Stimulated activated CD8-positive, alpha-beta memory T cell treated with anti-CD3 and anti-CD28 coated beads, Interleukin-12 subunit alpha, Interleukin-12 subunit beta, amount 100 ng/mL, for 24 hours (primary cell): ENCODE results near the gene LCT.
A peak's percentile ranks its signal among the peaks of the same experiment; 100 is the strongest.
"Not testable (repeated sequence)": the region's sequence is repeated elsewhere in the genome, so short reads cannot be mapped to it uniquely, and the experiment has no call there.

Source experiments
- DNase-seq: peaks from one replicate; pipeline ENCODE4 v3.0.0-alpha.2; 2020; ENCODE audit errors: extremely low read depth

The LCT gene

DNA sequence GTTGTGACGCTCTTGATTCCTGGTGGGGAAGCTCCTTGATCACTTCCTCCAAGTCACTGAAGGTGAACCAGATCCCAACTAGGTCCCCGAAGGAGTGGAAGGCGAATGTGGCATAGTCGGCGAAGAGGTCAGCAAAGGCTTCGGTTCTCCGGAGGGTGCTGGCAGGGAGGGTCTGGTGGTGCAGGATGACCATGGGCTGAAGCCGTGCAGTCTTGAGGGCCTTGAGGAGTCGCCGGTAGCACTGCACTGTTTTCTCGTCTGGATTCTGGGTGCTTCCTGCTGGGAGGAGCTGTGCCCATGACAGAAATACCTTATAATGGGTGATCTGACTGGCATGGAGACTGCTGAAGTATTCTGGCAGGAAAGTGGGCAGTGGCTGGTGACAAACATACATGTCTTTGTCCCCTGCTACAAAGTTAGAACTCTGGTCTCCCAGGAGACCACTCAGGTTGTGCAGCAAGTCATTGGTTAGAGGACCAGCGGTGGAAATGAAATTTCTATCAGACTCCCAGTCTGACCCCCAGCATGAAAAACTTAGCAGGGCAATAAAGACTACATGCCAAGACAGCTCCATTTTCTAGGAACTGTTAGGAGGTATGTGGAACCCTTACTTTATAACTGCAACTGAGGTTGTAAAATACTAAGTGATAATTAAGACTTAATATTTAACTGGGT is at the start of gene LCT:
Gene LCT, minus strand, starts transcription at position 589 of the 675 bp plus-strand sequence. Its CDS starts 15 bp downstream, at position 574.
- no peak for DNase-seq

DNA sequence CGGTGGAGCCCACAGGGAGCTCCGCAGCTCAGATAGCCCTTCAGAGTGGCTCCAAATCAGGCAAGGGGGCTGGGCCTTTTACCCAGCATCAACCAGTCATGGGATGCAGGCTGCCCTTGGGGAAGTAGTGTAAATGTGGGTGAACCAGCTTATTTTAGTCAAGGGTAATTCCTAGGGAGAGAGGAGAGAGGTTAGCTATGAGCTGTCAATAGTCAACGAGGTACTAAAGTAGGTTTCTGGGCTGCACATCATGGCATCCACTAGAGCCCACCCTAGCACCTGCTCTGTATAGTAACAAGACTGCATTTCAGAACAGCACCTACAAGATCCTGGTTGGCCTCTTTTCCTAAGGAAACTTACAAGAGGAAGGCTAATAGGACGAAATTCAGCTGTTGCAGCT is 48.7 kb upstream of the LCT start:
- no peak for DNase-seq

DNA sequence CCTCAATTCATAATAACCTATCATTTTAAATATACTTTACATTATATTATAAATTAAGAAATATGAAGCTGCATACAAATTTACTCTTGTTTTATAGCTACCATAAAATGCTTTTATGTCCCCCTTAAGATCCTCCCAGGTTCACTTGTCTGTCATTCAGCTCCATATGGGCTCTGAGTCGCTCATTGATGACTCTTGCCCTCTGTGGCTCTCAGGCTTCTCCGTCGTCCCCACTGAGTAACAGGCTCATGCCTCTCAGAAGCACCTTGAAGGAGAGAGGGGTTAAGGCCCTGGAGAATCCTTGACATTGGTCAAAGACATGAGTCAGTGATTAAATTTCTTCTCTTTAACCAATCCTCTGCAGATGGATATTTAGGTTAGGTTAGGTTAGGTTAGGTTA is 45.4 kb upstream of the LCT start:
- DNase-seq = no peak

DNA sequence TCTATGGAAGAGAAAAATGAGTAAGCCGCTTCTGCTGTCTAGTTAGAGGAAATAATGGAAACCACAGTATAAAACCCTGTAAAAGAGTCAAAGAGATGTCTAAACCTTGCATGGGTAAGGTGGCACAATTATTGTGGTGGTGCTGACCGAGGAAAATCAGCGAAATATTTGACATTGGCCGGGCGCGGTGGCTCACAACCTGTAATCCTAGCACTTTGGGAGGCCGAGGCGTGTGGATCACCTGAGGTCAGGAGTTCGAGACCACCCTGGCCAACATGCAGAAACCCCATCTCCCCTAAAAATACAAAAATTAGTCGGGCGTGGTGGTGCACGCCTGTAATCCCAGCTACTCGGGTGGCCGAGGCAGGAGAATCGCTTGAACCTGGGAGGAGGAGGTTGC is 39.8 kb upstream of the LCT start:
- DNase-seq = not testable (repeated sequence)

DNA sequence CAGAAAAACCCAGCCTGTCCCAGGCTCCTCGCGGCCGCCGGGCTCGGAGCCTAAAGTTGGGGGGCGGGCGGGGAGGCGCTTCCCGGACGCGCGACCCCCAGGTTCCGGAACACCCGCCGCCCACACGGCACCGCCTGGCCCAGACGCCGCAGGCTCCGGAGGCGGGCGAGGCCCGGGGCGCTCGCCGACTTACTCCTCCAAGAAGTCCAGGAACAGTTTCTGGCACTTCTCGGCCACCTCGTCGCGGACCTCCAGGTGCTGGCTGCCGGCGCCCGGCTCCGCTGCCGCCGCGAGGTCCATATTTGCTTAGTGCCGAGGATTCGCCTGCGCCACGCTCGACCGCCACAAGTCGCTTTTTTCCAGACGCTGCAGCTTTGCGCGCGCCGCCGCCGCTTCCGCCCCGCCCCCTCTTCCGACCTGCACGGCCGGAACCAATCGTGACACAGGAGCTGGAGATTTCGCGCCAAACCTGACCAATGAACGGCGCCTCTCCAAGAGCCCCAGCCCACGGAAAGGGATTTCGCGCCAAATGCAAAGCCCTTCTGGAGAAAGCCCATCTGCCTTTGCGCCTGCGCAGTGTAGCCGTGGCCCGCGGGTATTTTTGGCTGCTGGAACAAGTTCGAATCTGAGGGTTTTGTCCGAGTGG is 39.2 kb upstream of the LCT start, which contains the start of gene MCM6:
Gene MCM6, minus strand, starts transcription at position 378 of the 646 bp plus-strand sequence. Its CDS starts 78 bp downstream, at position 300.
- peak; percentile 98 for DNase-seq

DNA sequence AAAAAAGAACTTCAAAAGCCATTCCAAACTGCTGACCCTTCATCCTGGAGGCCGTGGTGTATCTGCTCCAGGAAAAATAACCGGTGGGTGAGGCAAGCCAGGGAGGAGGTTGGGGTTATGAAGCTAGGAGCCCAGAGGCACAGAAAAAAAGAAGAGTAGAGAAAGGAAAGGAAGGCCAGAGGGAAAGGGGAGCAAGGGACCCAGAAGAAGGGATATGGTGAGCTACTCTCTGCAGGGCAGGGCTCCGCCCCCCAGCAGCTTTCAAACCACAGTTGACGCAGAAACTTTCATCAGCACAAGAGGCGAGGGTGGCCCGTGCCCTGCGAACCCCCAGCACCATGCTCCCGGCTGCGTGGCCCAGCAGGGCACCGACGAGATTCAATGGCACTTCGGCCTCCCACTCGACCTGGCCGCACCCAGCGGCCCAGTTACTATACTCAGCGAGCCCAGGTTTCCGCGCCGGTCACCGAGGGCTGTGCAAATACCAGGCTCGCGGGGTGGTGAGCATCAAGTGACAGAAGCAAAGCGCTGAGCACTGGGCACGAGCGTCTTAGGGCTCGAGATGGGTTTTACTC is 38.6 kb upstream of the LCT start:
- DNase-seq = peak; percentile 44

DNA sequence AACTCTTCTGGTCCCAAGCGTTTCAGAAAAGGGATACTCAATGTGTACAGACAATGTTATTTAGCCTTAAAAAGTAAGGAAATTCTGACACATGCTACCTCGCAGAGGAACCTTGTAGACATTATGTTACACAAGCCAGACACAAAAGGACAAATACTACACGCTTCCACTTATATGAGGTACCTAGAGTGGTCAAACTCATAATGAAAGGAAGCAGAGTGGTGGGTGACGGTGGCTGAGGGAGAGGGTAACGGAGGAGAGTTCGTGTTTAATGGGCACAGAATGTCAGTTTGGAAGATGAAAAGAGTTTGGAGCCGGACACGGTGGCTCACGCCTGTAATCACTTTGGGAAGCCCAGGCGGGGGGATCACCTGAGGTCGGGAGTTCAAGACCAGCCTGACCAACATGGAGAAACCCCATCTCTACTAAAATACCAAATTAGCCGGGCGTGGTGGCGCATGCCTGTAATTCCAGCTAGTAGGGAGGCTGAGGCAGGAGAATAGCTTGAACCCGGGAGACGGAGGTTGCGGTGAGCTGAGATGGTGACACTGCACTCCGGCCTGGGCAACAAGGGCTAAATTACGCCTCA is 37.9 kb upstream of the LCT start:
- no peak for DNase-seq

DNA sequence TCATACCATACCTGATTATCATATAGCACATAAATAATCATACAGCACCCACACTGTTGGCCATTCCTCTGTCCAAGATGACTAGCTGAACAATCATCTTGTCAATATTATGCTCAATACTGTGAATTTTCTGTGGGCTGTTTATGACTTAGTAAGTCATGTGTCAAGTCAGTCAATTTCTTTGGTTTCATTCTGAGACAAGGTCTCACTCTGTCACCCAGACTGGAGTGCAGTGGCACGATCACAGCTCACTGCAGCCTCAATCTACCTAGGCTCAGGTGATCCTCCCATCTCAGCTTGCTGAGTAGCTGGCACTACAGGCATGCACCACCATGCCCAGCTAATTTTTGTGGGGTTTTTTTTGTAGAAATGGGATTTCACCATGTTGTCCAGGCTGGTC is 33.6 kb upstream of the LCT start:
- no peak for DNase-seq

DNA sequence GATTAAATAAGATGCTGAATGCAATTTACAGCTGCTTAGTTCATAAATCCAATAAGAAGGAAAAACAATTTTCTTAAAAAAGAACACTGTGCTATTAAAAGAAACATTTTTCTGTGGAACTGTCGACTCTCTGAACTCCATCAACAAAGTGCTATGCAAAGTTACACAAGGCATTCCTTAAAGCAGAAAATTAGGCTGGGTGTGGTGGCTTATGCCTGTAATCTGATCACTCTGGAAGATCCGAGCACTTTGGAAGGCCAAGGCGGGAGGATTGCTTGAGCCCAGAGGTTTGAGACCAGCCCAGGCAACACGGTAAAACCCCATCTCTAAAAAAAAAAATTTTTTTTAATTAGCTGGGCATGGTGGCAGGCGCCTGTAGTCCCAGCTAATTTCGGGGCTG is 26.2 kb upstream of the LCT start:
- no peak for DNase-seq

DNA sequence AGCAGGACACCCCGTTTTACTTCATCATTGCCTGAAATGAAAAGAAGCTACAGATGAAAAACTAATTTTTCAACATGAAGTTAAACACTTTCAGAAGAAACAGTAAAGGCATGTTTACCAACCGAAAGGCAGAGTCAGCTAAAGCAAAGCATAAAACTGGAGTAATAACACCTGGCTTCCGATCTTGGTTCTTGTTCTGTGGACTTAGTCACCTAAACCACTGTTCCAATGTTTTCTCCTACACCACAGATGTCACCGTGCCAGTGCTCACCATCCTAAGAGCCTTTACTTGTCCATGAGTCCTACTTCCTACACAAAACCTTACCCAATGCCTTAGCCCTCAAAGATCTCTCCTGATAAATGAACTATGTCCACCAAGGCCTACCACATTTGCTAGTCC is 25.7 kb upstream of the LCT start:
- no peak for DNase-seq

DNA sequence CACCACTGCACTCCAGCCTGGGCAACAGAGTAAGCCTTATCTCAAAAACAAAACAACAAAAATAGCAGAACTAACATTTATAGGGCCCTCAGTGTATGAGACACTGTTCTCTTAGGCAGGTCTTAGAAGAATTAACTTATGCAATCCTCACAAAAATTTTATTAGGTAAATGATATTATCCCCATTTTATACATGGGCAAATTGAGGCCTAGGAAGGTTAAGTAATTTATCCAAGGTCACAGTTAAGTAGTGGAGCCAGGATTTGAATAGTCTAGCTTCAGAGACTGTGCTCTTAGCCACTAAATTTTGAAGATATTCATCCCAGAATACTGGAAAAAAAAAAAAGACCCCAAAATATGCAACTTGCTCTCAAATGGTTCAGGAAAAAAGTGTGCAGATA is 16.4 kb upstream of the LCT start:
- DNase-seq = no peak

DNA sequence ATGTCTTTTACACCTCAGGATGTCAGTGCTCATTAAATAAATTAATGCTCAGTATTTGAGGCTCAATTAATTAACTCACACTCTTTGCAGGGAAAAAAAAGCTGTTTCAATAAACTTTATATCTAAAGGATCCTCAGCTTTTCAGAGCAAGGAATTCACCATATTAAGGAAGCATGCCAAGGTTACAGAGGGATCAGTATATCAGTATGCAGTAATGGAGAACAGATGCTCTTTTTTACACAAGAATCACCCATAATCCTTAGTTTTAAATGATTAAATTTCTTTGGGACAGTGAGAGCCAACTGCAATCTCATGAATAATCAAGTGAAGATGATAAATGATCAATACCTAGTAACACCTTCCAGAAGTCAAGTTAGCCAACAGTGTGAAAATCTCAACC is 14.9 kb upstream of the LCT start:
- no peak for DNase-seq

DNA sequence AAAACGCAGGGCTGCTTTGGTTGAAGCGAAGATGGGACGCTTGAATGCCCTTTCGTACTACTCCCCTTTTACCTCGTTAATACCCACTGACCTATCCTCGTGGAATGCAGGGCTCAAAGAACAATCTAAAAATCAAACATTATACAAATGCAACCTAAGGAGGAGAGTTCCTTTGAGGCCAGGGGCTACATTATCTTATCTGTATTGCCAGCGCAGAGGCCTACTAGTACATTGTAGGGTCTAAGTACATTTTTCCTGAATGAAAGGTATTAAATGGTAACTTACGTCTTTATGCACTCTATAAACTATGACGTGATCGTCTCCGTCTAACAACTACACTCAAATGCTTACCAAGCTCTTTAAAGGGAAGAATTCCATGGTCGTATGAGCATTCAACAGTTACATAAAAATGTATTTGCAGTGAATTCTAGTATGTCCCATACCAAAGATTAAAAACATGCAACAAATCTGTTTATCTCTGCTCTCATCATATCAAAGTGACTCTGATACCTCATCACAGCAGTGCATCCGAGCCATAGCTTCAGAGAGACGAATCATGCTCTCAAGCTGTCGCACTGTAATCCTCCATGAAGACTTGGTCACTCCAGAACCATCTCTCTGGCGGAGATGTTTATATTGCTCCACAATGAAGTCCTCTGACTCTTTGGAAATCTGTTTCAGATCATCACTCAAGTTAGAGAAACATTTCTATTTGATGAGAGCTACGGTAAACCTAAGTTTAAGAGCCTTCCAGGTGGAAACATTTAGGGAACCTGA is 14.1 kb upstream of the LCT start:
- DNase-seq = no peak

DNA sequence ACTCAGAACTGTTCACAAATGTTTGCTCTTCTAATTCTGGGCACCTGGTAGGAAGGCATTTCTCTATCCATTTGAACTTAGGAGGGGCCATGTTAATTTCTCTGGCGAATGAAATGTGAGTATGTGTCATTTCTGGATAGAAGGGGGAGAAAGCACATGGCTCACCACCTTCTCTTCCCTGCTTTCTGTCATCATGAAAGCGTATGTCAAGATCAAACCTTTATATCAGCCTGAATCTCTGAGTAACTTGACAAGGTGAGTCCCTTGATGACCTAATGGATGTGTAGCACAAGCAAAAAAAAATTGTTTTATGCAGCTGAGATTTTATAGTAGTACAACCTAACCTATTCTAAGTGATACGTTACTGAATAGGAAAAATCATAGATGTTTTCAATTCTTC is 12.1 kb upstream of the LCT start:
- DNase-seq = no peak

DNA sequence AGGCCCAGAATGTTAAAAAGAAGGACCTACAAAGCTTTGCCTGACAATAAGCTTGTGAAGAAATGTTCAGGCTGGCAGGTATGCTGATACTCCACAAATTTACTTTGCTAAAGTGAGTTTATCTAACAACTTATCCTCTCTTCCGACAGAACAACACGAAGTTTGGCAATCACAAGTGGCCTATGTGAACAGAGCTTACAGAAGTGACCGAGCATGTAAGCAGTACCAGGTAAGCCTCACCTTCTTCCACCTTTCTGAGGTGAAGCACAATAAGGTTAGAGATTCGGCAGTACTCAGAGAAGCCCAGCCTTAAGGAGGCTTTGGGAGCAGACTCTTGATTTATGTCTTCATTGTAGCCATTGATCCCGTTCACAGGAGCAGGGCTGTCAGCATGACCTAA is 9.0 kb upstream of the LCT start:
- DNase-seq = no peak

DNA sequence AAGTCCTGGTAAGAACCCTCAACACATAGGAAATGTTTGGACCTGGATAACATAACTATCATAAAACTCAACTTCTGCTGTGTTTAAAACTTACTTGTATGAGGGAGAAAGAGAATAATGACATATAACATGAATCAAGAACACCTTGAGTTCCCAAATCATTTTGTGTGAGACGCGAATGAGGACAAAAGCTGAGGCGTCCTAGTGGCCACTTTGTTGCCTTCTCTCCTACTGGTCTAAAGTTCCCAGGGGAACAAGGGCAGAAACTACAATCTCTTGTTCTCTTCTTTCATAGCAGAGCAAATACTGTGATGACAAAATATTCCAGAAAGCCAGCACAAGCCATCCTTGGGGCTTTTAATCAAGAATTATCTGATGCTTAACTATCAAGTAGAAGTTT is 8.3 kb upstream of the LCT start:
- DNase-seq = no peak

DNA sequence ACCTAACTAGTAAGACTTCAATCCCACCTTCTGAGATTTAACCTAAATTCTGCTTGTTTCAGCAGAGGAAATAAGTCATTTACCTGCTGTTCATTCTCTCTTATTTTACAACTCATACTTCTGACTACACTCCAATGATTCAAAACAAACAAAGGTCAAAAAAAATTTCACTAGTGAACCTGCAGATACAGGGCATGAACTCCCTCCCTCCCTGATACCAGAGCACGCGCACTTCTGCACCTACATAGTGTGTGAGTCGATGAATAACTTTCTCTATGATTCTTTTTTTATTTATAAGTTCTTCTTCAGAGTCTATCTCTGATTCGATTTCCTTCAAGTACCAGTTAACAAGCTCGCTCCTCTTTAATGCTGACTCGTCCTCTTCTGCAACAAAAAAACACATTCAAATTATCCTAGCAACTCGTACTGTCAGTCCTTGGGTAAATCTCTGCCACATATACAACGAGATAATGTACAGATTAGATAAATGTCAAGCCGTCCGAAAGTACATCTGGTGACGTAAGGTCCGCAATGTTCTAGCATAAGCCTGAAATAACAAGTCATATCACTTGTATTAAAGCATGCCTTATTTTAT is 7.4 kb upstream of the LCT start:
- no peak for DNase-seq

DNA sequence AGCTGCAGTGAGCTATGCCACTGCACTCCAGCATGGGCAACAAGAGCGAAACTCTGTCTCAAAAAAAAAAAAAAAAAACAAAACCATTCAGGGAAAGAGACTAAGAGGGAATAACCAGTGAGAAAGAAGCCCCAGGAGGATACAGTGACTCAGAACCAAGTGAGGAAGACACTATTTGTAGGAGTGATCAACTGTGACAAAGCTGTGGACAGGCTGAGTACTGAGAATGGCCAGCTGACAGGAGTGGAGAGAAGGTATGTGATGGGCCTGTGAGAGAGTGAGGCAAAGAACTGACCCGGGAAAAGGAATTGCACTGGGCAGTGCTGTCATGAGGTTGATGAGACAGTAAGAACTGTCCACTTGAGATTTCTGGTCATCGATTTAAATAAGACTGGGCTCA is 6.7 kb upstream of the LCT start:
- no peak for DNase-seq

DNA sequence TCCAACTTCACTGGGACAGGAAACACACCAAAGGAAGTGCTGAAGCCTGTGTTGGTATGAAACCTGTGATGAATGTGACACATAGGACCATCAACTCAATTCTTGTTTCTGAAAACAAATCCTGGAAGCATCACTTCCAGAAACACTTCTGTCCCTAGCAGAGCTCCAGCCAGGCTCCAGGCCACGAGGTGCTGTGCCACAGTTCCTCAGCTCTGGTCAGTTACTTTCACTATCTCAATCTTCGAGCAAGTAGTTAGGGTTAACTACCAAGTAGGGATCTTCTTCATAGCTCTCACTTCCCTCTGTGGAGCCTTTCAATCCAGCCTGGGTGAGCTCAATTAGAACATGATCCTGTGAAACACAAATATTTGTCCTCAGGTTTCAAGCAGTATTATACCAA is 3.6 kb upstream of the LCT start:
- no peak for DNase-seq

DNA sequence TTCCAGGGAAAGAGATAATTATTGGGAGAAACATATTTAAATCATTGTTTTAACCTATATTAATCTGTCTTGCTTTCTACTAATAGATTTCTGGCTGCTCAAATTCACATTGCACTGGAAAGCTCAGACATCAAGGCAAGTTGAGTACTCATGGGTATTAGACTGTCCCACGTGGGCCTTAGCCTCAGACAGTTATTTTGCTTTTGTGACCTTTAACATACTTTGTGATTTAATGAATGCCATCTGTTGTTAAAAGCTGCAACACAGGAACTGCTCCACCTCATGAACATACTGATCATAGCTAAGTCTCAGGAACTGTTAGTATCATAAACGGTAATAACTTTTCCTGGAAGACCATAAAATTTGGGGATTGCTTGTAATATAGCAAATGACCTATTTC is 2.7 kb upstream of the LCT start:
- DNase-seq = no peak

DNA sequence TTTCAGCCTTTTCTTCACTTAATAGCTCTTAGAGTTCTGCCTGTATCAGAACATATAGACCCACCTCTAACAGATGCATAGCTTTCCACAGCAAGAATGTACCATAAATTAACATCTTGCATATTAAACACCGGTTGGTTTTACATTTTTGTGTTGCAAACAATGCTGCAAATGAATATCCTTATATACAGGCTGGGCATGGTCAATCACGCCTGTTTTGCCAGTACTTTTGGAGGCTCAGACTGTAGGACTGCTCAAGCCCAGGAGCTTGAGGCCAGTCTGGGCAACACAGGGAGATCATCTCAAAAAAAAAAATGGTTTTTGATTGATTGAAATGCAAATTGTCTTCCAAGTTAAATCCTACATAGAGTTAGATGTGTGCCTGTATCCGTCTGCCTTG is 1.5 kb upstream of the LCT start:
- DNase-seq = no peak

DNA sequence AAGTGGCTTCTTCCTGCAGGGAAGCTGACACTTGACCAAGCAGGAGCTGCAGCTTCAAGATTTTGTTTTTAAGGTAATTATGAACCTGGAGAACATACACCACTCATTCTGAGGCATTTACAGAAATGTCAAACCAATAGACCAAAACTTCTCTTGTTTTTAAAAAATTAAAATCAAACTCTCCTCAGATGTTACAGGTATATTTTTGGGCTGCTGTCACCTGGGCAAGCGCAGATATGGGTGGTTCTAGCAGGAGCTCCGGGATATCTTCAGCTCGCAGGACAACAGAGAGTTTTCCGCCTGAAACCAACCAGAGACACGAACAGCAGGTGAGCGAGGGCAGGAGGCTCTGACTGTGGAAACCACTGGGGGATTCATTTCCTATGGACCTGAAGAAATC is 4.1 kb downstream of the LCT start:
- no peak for DNase-seq
